Thymus (tissue), 11 donors: ENCODE measurements around the gene AKAP6. TPM values are rescaled to one million over a fixed set of nuclear protein-coding genes. Genes with fewer than 3 reads are reported as not detected.

Experiments used
- DNase-seq, 9 donors: peaks; one replicate each; pipeline ENCODE4 v3.0.0-alpha.2; 2013; ENCODE audit warnings: low spot score in 9 of 9, low read depth in 6 of 9, missing footprints in 1 of 9
- H3K27ac ChIP-seq, 2 donors: one replicate each; pipeline ENCODE4 v1.5.1; 2013; ENCODE audit warnings: control low read depth in 1 of 2, low read depth in 1 of 2, low read length in 1 of 2, mild to moderate bottlenecking in 1 of 2, moderate library complexity in 1 of 2
- H3K27me3 ChIP-seq, 2 donors: one replicate each; pipeline ENCODE4 v1.5.1; 2013; ENCODE audit warnings: low read length in 1 of 2; ENCODE audit not compliant: control insufficient read depth in 2 of 2, insufficient read depth in 1 of 2
- H3K36me3 ChIP-seq, 2 donors: one replicate each; pipeline ENCODE4 v1.5.1; 2013; ENCODE audit warnings: low read length in 1 of 2, mild to moderate bottlenecking in 1 of 2, moderate library complexity in 1 of 2; ENCODE audit not compliant: control insufficient read depth in 2 of 2, insufficient read depth in 2 of 2
- H3K4me1 ChIP-seq, 2 donors: one replicate each; pipeline ENCODE4 v1.5.1; 2013; ENCODE audit warnings: low read length in 2 of 2; ENCODE audit not compliant: control insufficient read depth in 2 of 2, insufficient read depth in 2 of 2
- H3K4me3 ChIP-seq, 2 donors: one replicate each; pipeline ENCODE4 v1.5.1; 2013; ENCODE audit warnings: low read length in 2 of 2, control low read depth in 1 of 2, mild to moderate bottlenecking in 1 of 2
- H3K9me3 ChIP-seq, 2 donors: one replicate each; pipeline ENCODE4 v1.5.1; 2013; ENCODE audit warnings: low read length in 1 of 2, mild to moderate bottlenecking in 1 of 2; ENCODE audit not compliant: control insufficient read depth in 2 of 2, insufficient read depth in 1 of 2
- WGBS: extraction: QIAGEN DNeasy Blood & Tissue Kit; methylation state at CpG from one replicate; pipeline ENCODE4 v1.1.7; 2013; 5-methylcytosine and 5-hydroxymethylcytosine counted together
- polyA plus RNA-seq: library from polyadenylated mRNA; stranded (reverse); fragments of 200-250 nt; gene quantifications from one replicate; pipeline ENCODE4 v1.2.3, GENCODE V29; 2013
- total RNA-seq: library from RNA; stranded (reverse); fragments of 120-200 nt; gene quantifications from one replicate; pipeline ENCODE4 v1.2.4, GENCODE V29; 2013
- donor health status: healthy.

Gene AKAP6
- total and polyA plus RNA-seq, 2 donors = 1.4 to 2.0 TPM

GRCh38 chr14:32709027-32709426 is 379.9 kb downstream of the AKAP6 start:
- Histone ChIP-seq H3K9me3 (no peaks in the 10 kb centered on the region), H3K27me3 (no peaks in the 10 kb centered on the region), H3K4me1 (no peaks in the 10 kb centered on the region), H3K27ac (no peak overlapping the region), H3K4me3 (no peak overlapping the region), H3K36me3 (no peaks in the 10 kb centered on the region)
- DNase-seq = no peak
- 84% methylated on average over 4 of the region's 4 CpGs for WGBS

GRCh38 chr14:32710231-32710671 is 381.2 kb downstream of the AKAP6 start:
- 79% methylated on average over 7 of the region's 7 CpGs for WGBS
- no peak for DNase-seq
- H3K4me3 ChIP-seq = no peak overlapping the region
- H3K9me3 ChIP-seq = no peaks in the 10 kb centered on the region
- H3K27ac ChIP-seq = peak overlapping the region in 1 of 2 donors; percentile 17
- H3K36me3 ChIP-seq = no peaks in the 10 kb centered on the region
- no peaks in the 10 kb centered on the region for H3K27me3 ChIP-seq
- H3K4me1 ChIP-seq = no peaks in the 10 kb centered on the region

GRCh38 chr14:32710731-32711680 is 381.9 kb downstream of the AKAP6 start:
- H3K4me3 ChIP-seq = no peak overlapping the region
- H3K4me1 ChIP-seq = no peaks in the 10 kb centered on the region
- WGBS = 62% methylated on average over 7 of the region's 7 CpGs
- peak in 2 of 9 donors; percentile 34 to 45 for DNase-seq
- no peaks in the 10 kb centered on the region for H3K9me3 ChIP-seq
- H3K27ac ChIP-seq = peak overlapping the region in 1 of 2 donors; percentile 17
- no peaks in the 10 kb centered on the region for H3K27me3 ChIP-seq
- no peaks in the 10 kb centered on the region for H3K36me3 ChIP-seq

- DNase-seq = no peak
- Histone ChIP-seq H3K36me3 (no peaks in the 10 kb centered on the region), H3K27me3 (no peaks in the 10 kb centered on the region), H3K27ac (no peak overlapping the region), H3K4me3 (no peak overlapping the region), H3K4me1 (no peaks in the 10 kb centered on the region), H3K9me3 (no peaks in the 10 kb centered on the region)
- 92% methylated on average over 3 of the region's 3 CpGs for WGBS
Measured at GRCh38 chr14:32713856-32714255, 384.8 kb downstream of the AKAP6 start.

- Histone ChIP-seq H3K27me3 (no peaks in the 10 kb centered on the region), H3K27ac (no peak overlapping the region), H3K4me3 (no peak overlapping the region), H3K9me3 (no peaks in the 10 kb centered on the region), H3K4me1 (no peaks in the 10 kb centered on the region), H3K36me3 (no peaks in the 10 kb centered on the region)
- DNase-seq = no peak
- 88% methylated on average over 1 of the region's 1 CpG for WGBS
Measured at GRCh38 chr14:32719601-32720000, 390.5 kb downstream of the AKAP6 start.

GRCh38 chr14:32720927-32721326 is 391.8 kb downstream of the AKAP6 start:
- Histone ChIP-seq H3K27ac (no peak overlapping the region), H3K9me3 (no peaks in the 10 kb centered on the region), H3K4me3 (no peak overlapping the region), H3K36me3 (no peaks in the 10 kb centered on the region), H3K4me1 (no peaks in the 10 kb centered on the region), H3K27me3 (no peaks in the 10 kb centered on the region)
- no peak for DNase-seq
- 90% methylated on average over 2 of the region's 2 CpGs for WGBS

GRCh38 chr14:32722631-32723183 is 393.6 kb downstream of the AKAP6 start:
- Histone ChIP-seq H3K4me1 (no peaks in the 10 kb centered on the region), H3K9me3 (no peaks in the 10 kb centered on the region), H3K27me3 (no peaks in the 10 kb centered on the region), H3K36me3 (no peaks in the 10 kb centered on the region), H3K27ac (no peak overlapping the region), H3K4me3 (no peak overlapping the region)
- DNase-seq = no peak
- 96% methylated on average over 10 of the region's 10 CpGs for WGBS

GRCh38 chr14:32724867-32725471 is 395.9 kb downstream of the AKAP6 start:
- no peak for DNase-seq
- H3K4me3 ChIP-seq = no peak overlapping the region
- H3K27me3 ChIP-seq = no peaks in the 10 kb centered on the region
- WGBS = 85% methylated on average over 6 of the region's 6 CpGs
- H3K27ac ChIP-seq = no peak overlapping the region
- H3K36me3 ChIP-seq = no peaks in the 10 kb centered on the region
- H3K4me1 ChIP-seq = no peaks in the 10 kb centered on the region
- H3K9me3 ChIP-seq = no peaks in the 10 kb centered on the region

GRCh38 chr14:32726516-32726915 is 397.4 kb downstream of the AKAP6 start:
- no peaks in the 10 kb centered on the region for H3K36me3 ChIP-seq
- H3K4me1 ChIP-seq = no peaks in the 10 kb centered on the region
- 95% methylated on average over 4 of the region's 4 CpGs for WGBS
- no peaks in the 10 kb centered on the region for H3K9me3 ChIP-seq
- no peak overlapping the region for H3K27ac ChIP-seq
- H3K27me3 ChIP-seq = no peaks in the 10 kb centered on the region
- H3K4me3 ChIP-seq = no peak overlapping the region
- DNase-seq = no peak
